HEK293 (cell line): ENCODE measurements around the gene CIAO2B.

Experiments
- CTCF ChIA-PET: fragments of 350-600 bp; formaldehyde crosslinking; extraction: SDS; loops from one replicate; lab custom pipeline; 2021; ENCODE audit warnings: antibody characterized with exemption; lab: Yijun Ruan, JAX
- POLR2A ChIA-PET: fragments of 300-600 bp; formaldehyde crosslinking; extraction: SDS; loops from one replicate; lab custom pipeline; 2020; ENCODE audit warnings: antibody characterized with exemption, inconsistent platforms; lab: Yijun Ruan, JAX
- H3K27ac ChIP-seq: fragments of 200-500 bp; sonication (Bioruptor generic); 2 replicates; pipeline ENCODE4 v1.5.1; 2014; ENCODE audit warnings: low read depth, low read length, control low read depth, inconsistent platforms; ENCODE audit errors: extremely low read depth
- H3K36me3 ChIP-seq, 2 experiments: fragments of 200-500 bp in 1 of 2; sonication (Bioruptor generic) in 1 of 2; 1 replicate in 1 of 2; 2 replicates in 1 of 2; pipeline ENCODE4 v1.5.1; 2014 to 2017; ENCODE audit warnings: inconsistent platforms in 2 of 2, low read length in 2 of 2; ENCODE audit not compliant: control insufficient read depth in 2 of 2, insufficient read depth in 1 of 2
- H3K4me1 ChIP-seq: fragments of 200-500 bp; sonication (Bioruptor generic); 2 replicates; pipeline ENCODE4 v1.5.1; 2014; ENCODE audit warnings: mild to moderate bottlenecking, low read length, inconsistent platforms; ENCODE audit not compliant: control insufficient read depth, insufficient read depth
- H3K4me3 ChIP-seq: 2 replicates; pipeline ENCODE4 v1.5.1; 2011; ENCODE audit warnings: low read depth, mild to moderate bottlenecking, control low read depth, low read length, moderate library complexity
- H3K9me3 ChIP-seq: fragments of 200-500 bp; sonication (Bioruptor generic); 2 replicates; pipeline ENCODE4 v1.5.1; 2014; ENCODE audit warnings: low read depth, low read length, inconsistent platforms; ENCODE audit not compliant: control insufficient read depth, insufficient read depth
- FEZF1 ChIP-seq: fragments of 450-650 bp; formaldehyde crosslinking; IDR thresholded peaks from 2 replicates; pipeline ENCODE4 v1.5.1; 2016; ENCODE audit warnings: missing biosample characterization, missing genetic modification characterization
- GFI1B ChIP-seq: fragments of 450-650 bp; formaldehyde crosslinking; IDR thresholded peaks from 2 replicates; pipeline ENCODE4 v1.5.1; 2016; ENCODE audit warnings: missing biosample characterization, missing genetic modification characterization
- ZFHX2 ChIP-seq: fragments of 450-650 bp; formaldehyde crosslinking; conservative IDR thresholded peaks from 2 replicates; pipeline ENCODE4 v1.5.1; 2016; ENCODE audit warnings: missing biosample characterization, missing genetic modification characterization
- ZNF112 ChIP-seq: fragments of 450-650 bp; formaldehyde crosslinking; IDR thresholded peaks from 2 replicates; pipeline ENCODE4 v1.5.0; 2017; ENCODE audit warnings: missing biosample characterization, missing genetic modification characterization
- ZNF121 ChIP-seq: fragments of 450-650 bp; formaldehyde crosslinking; IDR thresholded peaks from 2 replicates; pipeline ENCODE4 v1.5.1; 2016; ENCODE audit warnings: missing biosample characterization, missing genetic modification characterization
- ZNF157 ChIP-seq: fragments of 450-650 bp; formaldehyde crosslinking; IDR thresholded peaks from 2 replicates; pipeline ENCODE4 v1.5.1; 2016; ENCODE audit warnings: missing biosample characterization, missing genetic modification characterization
- ZNF266 ChIP-seq: fragments of 450-650 bp; formaldehyde crosslinking; IDR thresholded peaks from 2 replicates; pipeline ENCODE4 v1.5.1; 2016; ENCODE audit warnings: missing biosample characterization, missing genetic modification characterization, low read depth
- ZNF274 ChIP-seq, 2 experiments: fragments of 200-500 bp in 1 of 2; fragments of 450-650 bp in 1 of 2; sonication (Bioruptor generic) in 1 of 2; formaldehyde crosslinking in 1 of 2; IDR thresholded peaks; 2 replicates each; pipeline versions ENCODE4 v1.5.1 to v1.6.1; 2014 to 2016; ENCODE audit warnings: borderline replicate concordance in 1 of 2, inconsistent platforms in 1 of 2, low read length in 1 of 2, missing biosample characterization in 1 of 2, missing genetic modification characterization in 1 of 2
- ZNF768 ChIP-seq: fragments of 450-650 bp; formaldehyde crosslinking; IDR thresholded peaks from 2 replicates; pipeline ENCODE4 v1.5.1; 2018; ENCODE audit warnings: missing biosample characterization, mild to moderate bottlenecking, missing genetic modification characterization
- ZNF830 ChIP-seq: fragments of 450-650 bp; IDR thresholded peaks from 2 replicates; pipeline ENCODE4 v1.5.0; 2018; ENCODE audit warnings: missing biosample characterization, missing genetic modification characterization, low read depth, mild to moderate bottlenecking, moderate library complexity
- TF ChIP-seq, protein P1 (sequence below): fragments of 450-650 bp; formaldehyde crosslinking; IDR thresholded peaks from 2 replicates; pipeline ENCODE4 v1.5.1; 2016; ENCODE audit warnings: missing biosample characterization, missing genetic modification characterization, borderline replicate concordance
- TF ChIP-seq, protein P2 (sequence below): fragments of 450-650 bp; formaldehyde crosslinking; IDR thresholded peaks from 2 replicates; pipeline ENCODE4 v1.5.1; 2016; ENCODE audit warnings: missing biosample characterization, missing genetic modification characterization
- TF ChIP-seq, protein P3 (sequence below): fragments of 450-650 bp; formaldehyde crosslinking; IDR thresholded peaks from 2 replicates; pipeline ENCODE4 v1.5.1; 2016; ENCODE audit warnings: missing biosample characterization, missing genetic modification characterization

The CIAO2B gene

DNA sequence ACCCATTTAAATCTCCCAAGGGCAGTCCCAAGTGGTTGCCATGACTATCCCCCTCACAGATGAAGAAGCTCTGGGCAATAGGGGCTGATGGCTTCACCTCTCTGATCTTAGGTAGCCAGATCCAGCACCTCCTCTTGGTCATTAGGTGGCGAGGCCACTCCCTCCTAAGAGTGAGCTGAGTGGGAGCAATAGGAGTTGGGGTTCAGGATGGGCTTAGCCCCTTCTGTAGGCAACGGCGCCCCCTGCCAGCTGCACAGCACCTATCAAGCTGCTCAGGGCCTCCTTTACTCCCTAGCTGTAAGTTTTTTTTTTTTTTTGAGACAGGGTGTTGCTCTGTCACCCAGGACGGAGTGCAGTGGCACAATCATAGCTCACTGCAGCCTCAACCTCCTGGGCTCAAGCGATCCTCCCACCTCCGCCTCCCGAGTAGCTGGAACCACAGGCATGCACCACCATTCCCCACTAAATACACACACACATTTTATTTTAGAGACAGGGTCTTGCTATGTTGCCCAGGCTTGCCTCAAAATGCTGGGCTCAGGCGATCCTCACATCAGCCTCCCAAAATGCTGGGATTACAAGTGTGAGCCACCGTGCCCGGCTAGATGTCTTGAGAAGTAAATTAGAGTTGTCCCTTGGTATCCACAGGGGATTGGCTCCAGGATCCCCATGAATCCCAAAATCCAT lies 5.4 kb downstream of the CIAO2B start:
- Histone ChIP-seq H3K4me3 (no peak overlapping the region), H3K4me1 (no peaks in the 10 kb centered on the region; the same call in 1 of the 2 replicates), H3K36me3 (peaks cover 4 to 16% of the 10 kb centered on the region in 2 experiments; a peak in 2 of 3 replicates), H3K27ac (no peak overlapping the region), H3K9me3 (no peaks in the 10 kb centered on the region)
- POLR2A ChIA-PET, result interaction anchor here (0.9 to 1.3 kb wide), 7 partner anchors 9 to 36 kb away, joined by 3 to 11 read pairs (median 5); no protein-coding TSS in a partner anchor
- CTCF ChIA-PET, result interaction anchor here (0.6 to 15.1 kb wide), 15 partner anchors 8 to 618 kb away, joined by 3 to 268 read pairs (median 4); partner anchors contain the start of gene CDH16
- TF ChIP-seq ZNF830 (tag by site-specific recombination) (no peak), ZNF266 (tag by site-specific recombination) (no peak), ZNF157 (no peak), ZNF112 (tag by site-specific recombination) (no peak), ZNF121 (tag by site-specific recombination) (peak; percentile 95), ZNF274 (IDR thresholded peaks at IDR 0.05; ENCODE audit: low read length) (no peak), ZNF274 (tag by site-specific recombination; IDR thresholded peaks at IDR 0.05; ENCODE audit: borderline replicate concordance) (no peak), FEZF1 (tag by site-specific recombination) (no peak), GFI1B (tag by site-specific recombination) (no peak), ZFHX2 (tag by site-specific recombination) (no peak), ZNF768 (no peak)
- TF ChIP-seq, protein P1, sequence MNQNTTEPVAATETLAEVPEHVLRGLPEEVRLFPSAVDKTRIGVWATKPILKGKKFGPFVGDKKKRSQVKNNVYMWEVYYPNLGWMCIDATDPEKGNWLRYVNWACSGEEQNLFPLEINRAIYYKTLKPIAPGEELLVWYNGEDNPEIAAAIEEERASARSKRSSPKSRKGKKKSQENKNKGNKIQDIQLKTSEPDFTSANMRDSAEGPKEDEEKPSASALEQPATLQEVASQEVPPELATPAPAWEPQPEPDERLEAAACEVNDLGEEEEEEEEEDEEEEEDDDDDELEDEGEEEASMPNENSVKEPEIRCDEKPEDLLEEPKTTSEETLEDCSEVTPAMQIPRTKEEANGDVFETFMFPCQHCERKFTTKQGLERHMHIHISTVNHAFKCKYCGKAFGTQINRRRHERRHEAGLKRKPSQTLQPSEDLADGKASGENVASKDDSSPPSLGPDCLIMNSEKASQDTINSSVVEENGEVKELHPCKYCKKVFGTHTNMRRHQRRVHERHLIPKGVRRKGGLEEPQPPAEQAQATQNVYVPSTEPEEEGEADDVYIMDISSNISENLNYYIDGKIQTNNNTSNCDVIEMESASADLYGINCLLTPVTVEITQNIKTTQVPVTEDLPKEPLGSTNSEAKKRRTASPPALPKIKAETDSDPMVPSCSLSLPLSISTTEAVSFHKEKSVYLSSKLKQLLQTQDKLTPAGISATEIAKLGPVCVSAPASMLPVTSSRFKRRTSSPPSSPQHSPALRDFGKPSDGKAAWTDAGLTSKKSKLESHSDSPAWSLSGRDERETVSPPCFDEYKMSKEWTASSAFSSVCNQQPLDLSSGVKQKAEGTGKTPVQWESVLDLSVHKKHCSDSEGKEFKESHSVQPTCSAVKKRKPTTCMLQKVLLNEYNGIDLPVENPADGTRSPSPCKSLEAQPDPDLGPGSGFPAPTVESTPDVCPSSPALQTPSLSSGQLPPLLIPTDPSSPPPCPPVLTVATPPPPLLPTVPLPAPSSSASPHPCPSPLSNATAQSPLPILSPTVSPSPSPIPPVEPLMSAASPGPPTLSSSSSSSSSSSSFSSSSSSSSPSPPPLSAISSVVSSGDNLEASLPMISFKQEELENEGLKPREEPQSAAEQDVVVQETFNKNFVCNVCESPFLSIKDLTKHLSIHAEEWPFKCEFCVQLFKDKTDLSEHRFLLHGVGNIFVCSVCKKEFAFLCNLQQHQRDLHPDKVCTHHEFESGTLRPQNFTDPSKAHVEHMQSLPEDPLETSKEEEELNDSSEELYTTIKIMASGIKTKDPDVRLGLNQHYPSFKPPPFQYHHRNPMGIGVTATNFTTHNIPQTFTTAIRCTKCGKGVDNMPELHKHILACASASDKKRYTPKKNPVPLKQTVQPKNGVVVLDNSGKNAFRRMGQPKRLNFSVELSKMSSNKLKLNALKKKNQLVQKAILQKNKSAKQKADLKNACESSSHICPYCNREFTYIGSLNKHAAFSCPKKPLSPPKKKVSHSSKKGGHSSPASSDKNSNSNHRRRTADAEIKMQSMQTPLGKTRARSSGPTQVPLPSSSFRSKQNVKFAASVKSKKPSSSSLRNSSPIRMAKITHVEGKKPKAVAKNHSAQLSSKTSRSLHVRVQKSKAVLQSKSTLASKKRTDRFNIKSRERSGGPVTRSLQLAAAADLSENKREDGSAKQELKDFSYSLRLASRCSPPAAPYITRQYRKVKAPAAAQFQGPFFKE, result no peak
- TF ChIP-seq, protein P2, sequence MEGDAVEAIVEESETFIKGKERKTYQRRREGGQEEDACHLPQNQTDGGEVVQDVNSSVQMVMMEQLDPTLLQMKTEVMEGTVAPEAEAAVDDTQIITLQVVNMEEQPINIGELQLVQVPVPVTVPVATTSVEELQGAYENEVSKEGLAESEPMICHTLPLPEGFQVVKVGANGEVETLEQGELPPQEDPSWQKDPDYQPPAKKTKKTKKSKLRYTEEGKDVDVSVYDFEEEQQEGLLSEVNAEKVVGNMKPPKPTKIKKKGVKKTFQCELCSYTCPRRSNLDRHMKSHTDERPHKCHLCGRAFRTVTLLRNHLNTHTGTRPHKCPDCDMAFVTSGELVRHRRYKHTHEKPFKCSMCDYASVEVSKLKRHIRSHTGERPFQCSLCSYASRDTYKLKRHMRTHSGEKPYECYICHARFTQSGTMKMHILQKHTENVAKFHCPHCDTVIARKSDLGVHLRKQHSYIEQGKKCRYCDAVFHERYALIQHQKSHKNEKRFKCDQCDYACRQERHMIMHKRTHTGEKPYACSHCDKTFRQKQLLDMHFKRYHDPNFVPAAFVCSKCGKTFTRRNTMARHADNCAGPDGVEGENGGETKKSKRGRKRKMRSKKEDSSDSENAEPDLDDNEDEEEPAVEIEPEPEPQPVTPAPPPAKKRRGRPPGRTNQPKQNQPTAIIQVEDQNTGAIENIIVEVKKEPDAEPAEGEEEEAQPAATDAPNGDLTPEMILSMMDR, result peak; percentile 66
- TF ChIP-seq, protein P3, sequence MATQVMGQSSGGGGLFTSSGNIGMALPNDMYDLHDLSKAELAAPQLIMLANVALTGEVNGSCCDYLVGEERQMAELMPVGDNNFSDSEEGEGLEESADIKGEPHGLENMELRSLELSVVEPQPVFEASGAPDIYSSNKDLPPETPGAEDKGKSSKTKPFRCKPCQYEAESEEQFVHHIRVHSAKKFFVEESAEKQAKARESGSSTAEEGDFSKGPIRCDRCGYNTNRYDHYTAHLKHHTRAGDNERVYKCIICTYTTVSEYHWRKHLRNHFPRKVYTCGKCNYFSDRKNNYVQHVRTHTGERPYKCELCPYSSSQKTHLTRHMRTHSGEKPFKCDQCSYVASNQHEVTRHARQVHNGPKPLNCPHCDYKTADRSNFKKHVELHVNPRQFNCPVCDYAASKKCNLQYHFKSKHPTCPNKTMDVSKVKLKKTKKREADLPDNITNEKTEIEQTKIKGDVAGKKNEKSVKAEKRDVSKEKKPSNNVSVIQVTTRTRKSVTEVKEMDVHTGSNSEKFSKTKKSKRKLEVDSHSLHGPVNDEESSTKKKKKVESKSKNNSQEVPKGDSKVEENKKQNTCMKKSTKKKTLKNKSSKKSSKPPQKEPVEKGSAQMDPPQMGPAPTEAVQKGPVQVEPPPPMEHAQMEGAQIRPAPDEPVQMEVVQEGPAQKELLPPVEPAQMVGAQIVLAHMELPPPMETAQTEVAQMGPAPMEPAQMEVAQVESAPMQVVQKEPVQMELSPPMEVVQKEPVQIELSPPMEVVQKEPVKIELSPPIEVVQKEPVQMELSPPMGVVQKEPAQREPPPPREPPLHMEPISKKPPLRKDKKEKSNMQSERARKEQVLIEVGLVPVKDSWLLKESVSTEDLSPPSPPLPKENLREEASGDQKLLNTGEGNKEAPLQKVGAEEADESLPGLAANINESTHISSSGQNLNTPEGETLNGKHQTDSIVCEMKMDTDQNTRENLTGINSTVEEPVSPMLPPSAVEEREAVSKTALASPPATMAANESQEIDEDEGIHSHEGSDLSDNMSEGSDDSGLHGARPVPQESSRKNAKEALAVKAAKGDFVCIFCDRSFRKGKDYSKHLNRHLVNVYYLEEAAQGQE (tag by site-specific recombination), result no peak
